PFSK-1 (cell line): ENCODE measurements around the gene MMP26.

Experiments used
- FOXP2 ChIP-seq: optimal IDR thresholded peaks from 2 replicates; pipeline ENCODE3; 2011; ENCODE audit warnings: borderline replicate concordance, control low read depth, inconsistent platforms; ENCODE audit not compliant: insufficient read depth; ENCODE audit errors: extremely low read length, extremely low read depth
- POLR2AphosphoS5 ChIP-seq: IDR thresholded peaks from 2 replicates; pipeline ENCODE4 v1.6.1; 2012; ENCODE audit warnings: low read depth, mild to moderate bottlenecking, control low read depth, low read length, moderate library complexity
- REST ChIP-seq, 2 experiments: IDR thresholded peaks; 2 replicates each; pipeline versions ENCODE4 v1.6.1 to v1.8.0; 2011 to 2012; ENCODE audit warnings: low read depth in 2 of 2, low read length in 2 of 2, control low read depth in 1 of 2, inconsistent platforms in 1 of 2, mild to moderate bottlenecking in 1 of 2, moderate library complexity in 1 of 2; ENCODE audit not compliant: insufficient read depth in 1 of 2
- SIN3A ChIP-seq: IDR thresholded peaks from 2 replicates; pipeline ENCODE4 v1.6.1; 2012; ENCODE audit warnings: mild to moderate bottlenecking, low read length, moderate library complexity, borderline replicate concordance; ENCODE audit not compliant: insufficient read depth
- TAF1 ChIP-seq: IDR thresholded peaks from 2 replicates; pipeline ENCODE4 v1.6.1; 2012; ENCODE audit warnings: low read length, control low read depth, borderline replicate concordance; ENCODE audit not compliant: insufficient read depth

Gene MMP26

DNA sequence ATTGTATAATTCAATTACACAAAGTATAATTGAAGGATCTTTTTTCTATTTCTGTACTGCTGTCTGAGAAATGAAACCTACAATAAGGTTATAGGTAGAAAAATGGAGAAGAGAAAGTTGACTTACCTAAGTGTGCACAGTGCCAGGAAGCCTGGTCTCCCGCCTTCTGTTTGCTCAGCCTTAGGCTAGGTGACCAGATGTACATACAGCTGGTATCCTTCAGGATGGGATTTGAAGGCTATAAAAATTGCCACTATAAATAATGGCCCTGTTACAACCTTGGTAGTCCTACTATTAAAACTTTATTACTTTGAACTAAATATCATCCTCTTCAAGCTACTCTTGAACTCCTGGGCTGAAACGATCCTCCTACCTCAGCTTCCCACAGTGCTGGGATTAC lies 26.6 kb upstream of the MMP26 start:
- no peak for TF ChIP-seq FOXP2
- TF ChIP-seq POLR2AphosphoS5: no peak
- no peak for TF ChIP-seq SIN3A
- TF ChIP-seq REST (IDR thresholded peaks at IDR 0.05; ENCODE audit: insufficient read depth in 1 of 2, low read depth in 2 of 2, low read length in 2 of 2): no peak
- TF ChIP-seq TAF1: no peak

GRCh38 chr11:4680341-4680740 lies 24.2 kb upstream of the MMP26 start:
- no peak for TF ChIP-seq TAF1
- no peak for TF ChIP-seq SIN3A
- TF ChIP-seq FOXP2: no peak
- no peak for TF ChIP-seq REST (IDR thresholded peaks at IDR 0.05; ENCODE audit: insufficient read depth in 1 of 2, low read depth in 2 of 2, low read length in 2 of 2)
- no peak for TF ChIP-seq POLR2AphosphoS5

- TF ChIP-seq POLR2AphosphoS5 (no peak), SIN3A (no peak), REST (IDR thresholded peaks at IDR 0.05; ENCODE audit: insufficient read depth in 1 of 2, low read depth in 2 of 2, low read length in 2 of 2) (no peak), FOXP2 (no peak), TAF1 (no peak)
Measured at GRCh38 chr11:4682623-4683419, 21.8 kb upstream of the MMP26 start.

- TF ChIP-seq SIN3A (no peak), REST (IDR thresholded peaks at IDR 0.05; ENCODE audit: insufficient read depth in 1 of 2, low read depth in 2 of 2, low read length in 2 of 2) (no peak), POLR2AphosphoS5 (no peak), TAF1 (no peak), FOXP2 (no peak)
Measured at GRCh38 chr11:4684631-4685285, 19.8 kb upstream of the MMP26 start.
